Smooth muscle cell of the umbilical artery (primary cell): ENCODE data around the gene CEP170B. TPM values are rescaled to one million over a fixed set of nuclear protein-coding genes. Genes with fewer than 3 reads are reported as not detected.

ENCODE experiments used
- total RNA-seq: library from RNA; depleted of rRNA; stranded (reverse); fragments of >200 nt; gene quantifications from 2 replicates; pipeline ENCODE4 v1.2.3, GENCODE V29; 2014

The CEP170B gene
- 14.3 and 38.2 TPM in 2 replicates for total RNA-seq

DNA sequence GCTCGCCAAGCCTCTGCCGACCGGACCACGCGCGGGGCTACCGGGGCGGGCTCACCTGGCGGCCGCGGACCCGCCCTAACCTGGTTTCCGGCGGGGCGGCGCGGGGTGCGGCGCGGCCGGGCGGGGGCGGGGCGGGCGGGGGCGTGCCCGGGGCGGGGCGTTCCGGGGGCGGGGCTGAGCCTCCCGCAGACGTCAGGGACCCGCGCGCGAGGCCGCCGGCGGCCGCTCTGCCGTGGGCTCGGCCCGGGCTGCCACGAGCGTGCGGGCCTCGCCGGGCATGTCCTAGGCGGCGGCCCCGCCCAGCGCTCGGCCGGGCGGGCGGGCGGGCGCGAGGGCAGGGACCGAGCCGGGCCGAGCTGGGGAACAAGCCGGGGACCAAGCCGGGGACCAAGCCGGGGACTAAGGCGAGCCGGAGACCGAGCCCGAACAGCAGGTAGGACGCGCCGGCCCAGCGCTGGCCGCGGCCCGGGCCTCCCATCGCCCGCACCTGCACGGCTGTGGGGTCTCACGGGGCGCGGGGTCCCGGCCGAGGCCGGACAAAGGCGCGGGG lies at the start of gene CEP170B:
Gene CEP170B, plus strand, starts transcription at position 188 of the 550 bp plus-strand sequence. CDS start 3,183 bp downstream, outside the sequence.

GRCh38 chr14:104924421-104925213 lies 59.5 kb downstream of the CEP170B start, which contains the start of gene PLD4:
TSS of gene PLD4 (plus strand) at chr14:104924879. CDS start at chr14:104927141, 2,262 bp downstream.

Other genes starting within 250 kb of the CEP170B start
- gene INF2, start 175.7 kb upstream of the CEP170B start, total RNA-seq: 23.2 and 92.3 TPM in 2 replicates
- 7.7 and 12.2 TPM in 2 replicates for gene ADSS1, start 141.0 kb upstream of the CEP170B start, total RNA-seq
- 56.2 and 121 TPM in 2 replicates for gene SIVA1, start 112.1 kb upstream of the CEP170B start, total RNA-seq
- 201 and 267 TPM in 2 replicates for gene AKT1, start 69.5 kb upstream of the CEP170B start, total RNA-seq
- 3.0 and 3.9 TPM in 2 replicates for gene ZBTB42, start 64.2 kb upstream of the CEP170B start, total RNA-seq
- under 0.01 TPM in 1 of 2 replicates, not detected in the other for gene PLD4, start 59.6 kb downstream of the CEP170B start, total RNA-seq
- 52.9 and 217 TPM in 2 replicates for gene AHNAK2, start 113.1 kb downstream of the CEP170B start, total RNA-seq
- 8.9 and 9.2 TPM in 2 replicates for gene CLBA1, start 120.5 kb downstream of the CEP170B start, total RNA-seq
- gene CDCA4, start 155.8 kb downstream of the CEP170B start, total RNA-seq: 11.6 and 21.0 TPM in 2 replicates
- under 0.01 and 0.05 TPM in 2 replicates for gene GPR132, start 200.2 kb downstream of the CEP170B start, total RNA-seq